ENCODE data around the gene WDR45.

DNA sequence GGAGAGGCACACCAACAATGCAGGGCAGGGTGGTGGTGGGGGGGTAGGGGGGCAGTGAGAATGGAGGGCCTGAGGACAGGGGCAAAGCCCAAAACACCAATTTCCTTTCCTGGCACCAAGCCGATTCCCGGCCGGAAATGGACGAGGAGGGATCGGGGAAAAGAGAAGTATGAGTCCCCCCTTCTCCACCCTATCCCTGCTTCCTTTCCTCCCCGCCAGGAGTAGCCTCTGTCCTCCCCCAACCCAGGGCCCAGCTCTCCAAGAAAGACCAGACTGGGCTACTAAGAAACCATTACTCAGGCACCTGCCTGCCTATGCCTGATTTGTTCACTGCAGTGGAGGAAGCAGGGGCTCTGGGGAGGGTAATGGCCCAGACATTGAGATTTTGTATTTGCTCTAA is 20.5 kb downstream of the WDR45 start:
- TF ChIP-seq POLR2AphosphoS5 (IDR thresholded peaks at IDR 0.05) (no peak), POLR2A (IDR thresholded peaks at IDR 0.05) (no peak), EP300 (IDR thresholded peaks at IDR 0.05) (no peak)
- TF ChIP-seq, protein P1, sequence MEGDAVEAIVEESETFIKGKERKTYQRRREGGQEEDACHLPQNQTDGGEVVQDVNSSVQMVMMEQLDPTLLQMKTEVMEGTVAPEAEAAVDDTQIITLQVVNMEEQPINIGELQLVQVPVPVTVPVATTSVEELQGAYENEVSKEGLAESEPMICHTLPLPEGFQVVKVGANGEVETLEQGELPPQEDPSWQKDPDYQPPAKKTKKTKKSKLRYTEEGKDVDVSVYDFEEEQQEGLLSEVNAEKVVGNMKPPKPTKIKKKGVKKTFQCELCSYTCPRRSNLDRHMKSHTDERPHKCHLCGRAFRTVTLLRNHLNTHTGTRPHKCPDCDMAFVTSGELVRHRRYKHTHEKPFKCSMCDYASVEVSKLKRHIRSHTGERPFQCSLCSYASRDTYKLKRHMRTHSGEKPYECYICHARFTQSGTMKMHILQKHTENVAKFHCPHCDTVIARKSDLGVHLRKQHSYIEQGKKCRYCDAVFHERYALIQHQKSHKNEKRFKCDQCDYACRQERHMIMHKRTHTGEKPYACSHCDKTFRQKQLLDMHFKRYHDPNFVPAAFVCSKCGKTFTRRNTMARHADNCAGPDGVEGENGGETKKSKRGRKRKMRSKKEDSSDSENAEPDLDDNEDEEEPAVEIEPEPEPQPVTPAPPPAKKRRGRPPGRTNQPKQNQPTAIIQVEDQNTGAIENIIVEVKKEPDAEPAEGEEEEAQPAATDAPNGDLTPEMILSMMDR (IDR thresholded peaks at IDR 0.05): no peak
